Adipocyte (in vitro differentiated cells): ENCODE measurements around the gene FAM229A.

Experiments used
- DNase-seq: peaks from one replicate; pipeline ENCODE4 v3.0.0-alpha.2; 2015; ENCODE audit warnings: low read depth
- H3K27me3 ChIP-seq: replicated peaks from 2 replicates; pipeline ENCODE4 v1.7.0; 2013; ENCODE audit warnings: mild to moderate bottlenecking, low read length, moderate library complexity; ENCODE audit not compliant: control insufficient read depth, insufficient read depth
- H3K36me3 ChIP-seq: 2 replicates; pipeline ENCODE4 v1.7.0; 2013; ENCODE audit warnings: low read length, mild to moderate bottlenecking, moderate library complexity; ENCODE audit not compliant: control insufficient read depth, insufficient read depth, severe bottlenecking
- H3K4me1 ChIP-seq: 2 replicates; pipeline ENCODE4 v1.7.0; 2013; ENCODE audit warnings: mild to moderate bottlenecking, low read length, moderate library complexity; ENCODE audit not compliant: control insufficient read depth, insufficient read depth
- H3K4me3 ChIP-seq: 2 replicates; pipeline ENCODE4 v1.7.0; 2013; ENCODE audit warnings: mild to moderate bottlenecking, low read length, moderate library complexity
- H3K9ac ChIP-seq: 2 replicates; pipeline ENCODE4 v1.7.0; 2013; ENCODE audit warnings: mild to moderate bottlenecking, low read length, moderate library complexity
- H3K9me3 ChIP-seq: 2 replicates; pipeline ENCODE4 v1.7.0; 2013; ENCODE audit warnings: mild to moderate bottlenecking, low read length, moderate library complexity; ENCODE audit not compliant: control insufficient read depth

The FAM229A gene

DNA sequence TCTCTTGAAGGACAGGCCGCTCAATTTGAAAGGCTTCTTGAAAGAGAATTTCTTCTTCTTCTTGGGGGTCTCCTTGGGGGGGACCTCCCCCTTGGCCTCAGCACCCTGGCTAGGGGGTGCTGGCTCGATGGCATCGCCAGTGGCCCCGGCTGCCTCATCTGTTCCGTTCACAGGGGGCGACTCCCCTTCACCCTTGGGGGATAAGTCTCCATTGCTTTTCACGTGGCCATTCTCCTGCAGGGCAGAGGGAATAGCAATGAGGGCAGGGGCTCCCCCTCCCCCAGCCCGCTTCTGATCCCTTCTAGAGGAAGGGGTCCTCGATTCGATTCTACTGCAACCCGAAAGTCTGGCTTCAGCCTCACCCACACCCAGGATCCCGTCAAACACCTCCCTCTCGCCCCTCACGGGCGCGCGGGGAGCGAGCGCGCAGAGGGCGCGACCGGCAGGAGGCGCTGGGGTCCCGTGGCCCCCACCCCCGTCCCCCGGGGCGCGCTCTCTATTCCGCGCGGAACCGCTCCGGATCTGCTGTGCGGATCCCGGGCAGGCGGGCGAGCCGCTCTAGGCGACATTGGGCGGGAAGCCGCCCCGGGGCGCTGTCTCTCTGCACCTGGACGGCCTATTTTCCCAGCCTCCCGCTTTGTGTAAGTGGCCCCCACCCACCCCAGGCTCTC is 27.3 kb downstream of the FAM229A start:
- Histone ChIP-seq H3K27me3 (no peaks in the 10 kb centered on the region), H3K36me3 (peaks cover 17% of the 10 kb centered on the region), H3K4me3 (peak overlapping the region; percentile 82), H3K9me3 (no peaks in the 10 kb centered on the region), H3K4me1 (peaks cover 42% of the 10 kb centered on the region), H3K9ac (peak overlapping the region; percentile 82)
- DNase-seq, result peak; percentile 81

DNA sequence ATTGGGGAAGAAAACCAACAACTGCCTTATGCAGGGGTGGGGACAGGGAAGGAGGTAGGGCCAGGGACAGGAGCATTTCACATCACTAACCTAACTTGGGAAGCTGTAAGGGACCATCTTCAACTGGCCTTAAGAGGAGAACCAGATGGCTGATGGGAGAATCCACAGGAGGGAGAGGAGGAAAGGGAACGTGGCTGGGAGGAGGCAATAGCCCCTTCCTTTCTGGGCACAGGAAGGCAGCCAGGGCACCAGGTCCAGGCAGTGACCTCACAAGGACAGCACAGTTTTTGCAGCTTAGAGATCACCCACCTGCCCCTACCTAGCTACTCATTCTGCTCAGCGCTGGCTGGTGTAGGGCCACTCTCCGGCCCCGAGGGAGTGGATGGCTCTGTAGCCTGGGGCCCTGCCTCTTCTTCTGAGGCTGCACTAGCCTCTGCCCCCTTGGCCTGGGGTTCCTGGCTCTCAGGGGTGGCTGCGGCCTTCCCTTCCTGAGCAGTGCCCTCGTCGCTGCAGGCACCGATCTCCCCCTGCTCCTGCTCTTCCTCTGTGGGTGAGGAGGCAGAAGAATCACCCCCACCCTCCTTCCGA is 27.9 kb downstream of the FAM229A start:
- Histone ChIP-seq H3K9ac (peak overlapping the region; percentile 82), H3K4me1 (peaks cover 37% of the 10 kb centered on the region), H3K9me3 (no peaks in the 10 kb centered on the region), H3K4me3 (peak overlapping the region; percentile 82), H3K36me3 (peaks cover 19% of the 10 kb centered on the region), H3K27me3 (no peaks in the 10 kb centered on the region)
- DNase-seq, result no peak

DNA sequence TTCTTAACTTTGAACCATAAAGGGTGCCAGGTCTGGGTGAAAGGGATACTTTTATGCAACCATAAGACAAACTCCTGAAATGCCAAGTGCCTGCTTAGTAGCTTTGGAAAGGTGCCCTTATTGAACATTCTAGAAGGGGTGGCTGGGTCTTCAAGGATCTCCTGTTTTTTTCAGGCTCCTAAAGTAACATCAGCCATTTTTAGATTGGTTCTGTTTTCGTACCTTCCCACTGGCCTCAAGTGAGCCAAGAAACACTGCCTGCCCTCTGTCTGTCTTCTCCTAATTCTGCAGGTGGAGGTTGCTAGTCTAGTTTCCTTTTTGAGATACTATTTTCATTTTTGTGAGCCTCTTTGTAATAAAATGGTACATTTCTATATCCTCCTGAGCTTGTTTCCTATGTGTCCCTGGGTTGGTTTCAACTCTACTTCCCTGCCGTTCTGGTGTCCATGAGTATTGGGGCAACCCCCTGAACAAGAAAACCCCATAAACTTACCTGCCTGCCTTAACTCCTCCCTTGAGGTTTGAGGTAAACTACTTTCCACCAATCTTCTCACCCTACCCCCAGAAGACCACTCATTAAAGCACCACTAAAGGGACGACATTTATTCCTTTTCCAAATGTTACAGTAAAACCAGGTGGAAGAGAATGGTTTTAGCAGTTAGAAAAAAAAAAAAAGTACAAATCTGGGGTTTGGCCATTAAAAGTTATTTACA is 28.9 kb downstream of the FAM229A start:
- no peaks in the 10 kb centered on the region for H3K9me3 ChIP-seq
- H3K27me3 ChIP-seq, result no peaks in the 10 kb centered on the region
- peaks cover 26% of the 10 kb centered on the region for H3K36me3 ChIP-seq
- no peak overlapping the region for H3K4me3 ChIP-seq
- peaks cover 31% of the 10 kb centered on the region for H3K4me1 ChIP-seq
- H3K9ac ChIP-seq, result no peak overlapping the region
- DNase-seq, result no peak

DNA sequence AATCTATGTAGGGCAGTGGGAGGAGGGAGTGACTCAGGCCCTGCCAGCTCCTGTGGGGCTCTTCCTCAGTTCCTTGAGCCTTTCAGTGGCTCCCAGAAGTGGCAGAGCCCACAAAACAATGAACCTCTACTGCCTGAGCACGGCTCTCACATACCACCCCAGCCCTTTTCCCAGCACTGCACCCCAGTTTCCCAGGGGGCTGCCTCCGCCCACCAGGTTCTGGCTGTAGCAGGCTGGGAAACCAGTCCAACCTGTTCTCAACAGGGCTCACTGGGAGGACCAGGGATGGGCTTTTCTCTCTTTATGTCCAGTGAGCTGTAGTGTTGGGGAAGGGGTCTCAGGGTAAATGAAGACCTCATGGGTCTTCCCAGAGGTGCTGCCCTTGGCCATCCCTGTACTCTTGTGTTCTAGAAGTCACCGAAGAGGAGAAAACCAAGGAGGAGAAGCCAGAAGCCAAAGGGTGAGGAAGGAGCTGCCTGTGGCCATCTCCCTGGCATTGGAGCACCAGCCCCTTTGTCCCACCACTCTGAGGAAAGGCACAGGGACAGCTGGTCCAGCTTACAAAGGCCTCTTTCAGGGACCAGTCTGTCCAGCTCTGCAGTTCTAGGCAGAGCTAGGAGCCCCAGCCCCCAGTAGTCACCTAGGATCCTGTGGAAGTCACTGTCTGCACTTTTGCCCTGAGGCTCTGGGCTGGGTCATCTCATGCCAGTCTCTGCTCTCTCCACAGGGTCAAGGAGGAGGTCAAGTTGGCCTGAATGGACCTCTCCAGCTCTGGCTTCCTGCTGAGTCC is 29.8 kb downstream of the FAM229A start:
- Histone ChIP-seq H3K9me3 (no peaks in the 10 kb centered on the region), H3K9ac (no peak overlapping the region), H3K4me3 (no peak overlapping the region), H3K27me3 (no peaks in the 10 kb centered on the region), H3K36me3 (peaks cover 33% of the 10 kb centered on the region), H3K4me1 (peaks cover 31% of the 10 kb centered on the region)
- no peak for DNase-seq

DNA sequence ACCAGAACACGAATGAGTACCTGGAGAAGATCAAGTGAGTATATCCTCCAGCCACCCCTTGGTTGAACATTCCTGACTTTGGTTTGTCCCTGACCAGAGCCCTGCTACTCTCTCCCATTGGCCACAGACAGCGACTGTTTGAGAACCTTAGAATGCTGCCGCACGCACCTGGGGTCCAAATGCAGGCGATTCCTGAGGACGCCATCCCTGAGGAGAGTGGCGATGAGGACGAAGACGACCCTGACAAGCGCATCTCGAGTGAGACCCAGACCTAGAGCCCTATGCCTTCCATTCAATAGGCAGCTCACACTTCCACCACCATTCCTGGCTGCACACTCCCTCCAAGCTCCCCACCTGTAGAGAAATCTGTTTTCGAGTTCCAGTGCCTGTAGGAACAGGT is 30.7 kb downstream of the FAM229A start:
- no peak overlapping the region for H3K9ac ChIP-seq
- peaks cover 22% of the 10 kb centered on the region for H3K4me1 ChIP-seq
- H3K9me3 ChIP-seq, result no peaks in the 10 kb centered on the region
- peaks cover 40% of the 10 kb centered on the region for H3K36me3 ChIP-seq
- no peaks in the 10 kb centered on the region for H3K27me3 ChIP-seq
- H3K4me3 ChIP-seq, result no peak overlapping the region
- DNase-seq, result no peak

DNA sequence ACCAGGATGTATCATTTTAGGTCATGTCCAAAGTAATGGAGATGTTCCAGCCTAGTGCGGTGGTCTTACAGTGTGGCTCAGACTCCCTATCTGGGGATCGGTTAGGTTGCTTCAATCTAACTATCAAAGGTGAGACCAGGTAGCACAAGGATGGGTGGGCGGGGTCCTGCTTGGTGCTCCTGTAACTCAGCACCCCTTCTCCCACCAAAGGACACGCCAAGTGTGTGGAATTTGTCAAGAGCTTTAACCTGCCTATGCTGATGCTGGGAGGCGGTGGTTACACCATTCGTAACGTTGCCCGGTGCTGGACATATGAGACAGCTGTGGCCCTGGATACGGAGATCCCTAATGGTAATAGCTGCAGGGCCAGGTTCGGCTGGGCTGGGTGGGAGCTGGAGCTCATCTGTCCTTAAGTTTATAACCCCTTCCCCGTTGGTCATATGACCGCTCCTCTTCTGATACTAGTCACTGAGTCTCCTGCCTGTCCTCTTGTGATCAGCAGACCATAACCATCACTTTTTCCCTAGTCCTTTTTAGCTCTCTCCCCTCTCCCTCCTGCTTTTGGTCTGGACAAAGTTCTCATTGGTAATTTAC is 31.6 kb downstream of the FAM229A start:
- Histone ChIP-seq H3K9ac (no peak overlapping the region), H3K36me3 (peaks cover 40% of the 10 kb centered on the region), H3K4me3 (no peak overlapping the region), H3K4me1 (peaks cover 20% of the 10 kb centered on the region), H3K9me3 (no peaks in the 10 kb centered on the region), H3K27me3 (no peaks in the 10 kb centered on the region)
- no peak for DNase-seq

DNA sequence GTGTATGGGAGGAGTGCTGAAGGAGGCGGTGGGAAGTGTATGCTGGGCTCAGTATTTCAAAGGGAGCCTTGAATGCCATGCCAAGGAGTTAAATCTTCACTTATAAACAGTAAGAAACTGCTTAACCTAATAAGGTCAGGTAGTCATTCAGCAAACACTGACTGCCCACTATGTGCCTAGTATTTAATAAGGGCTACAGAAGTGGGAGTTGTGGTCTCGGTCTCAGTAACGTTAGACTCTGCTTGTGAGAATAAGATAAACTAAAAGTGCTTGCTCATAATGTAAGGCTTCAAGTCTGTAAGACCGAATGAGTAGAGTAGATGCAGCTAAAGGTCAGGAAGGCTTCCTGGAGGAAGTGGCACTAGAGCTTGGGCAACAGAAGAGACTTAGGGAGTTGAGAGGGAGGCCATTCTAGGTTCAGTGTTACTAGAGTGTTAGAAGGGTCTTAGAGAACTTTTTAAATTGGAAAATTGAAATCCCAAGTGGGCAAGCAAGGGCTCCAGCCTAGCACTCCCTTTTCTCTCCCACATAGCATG is 32.3 kb downstream of the FAM229A start:
- peaks cover 18% of the 10 kb centered on the region for H3K4me1 ChIP-seq
- no peaks in the 10 kb centered on the region for H3K27me3 ChIP-seq
- DNase-seq, result no peak
- no peak overlapping the region for H3K9ac ChIP-seq
- H3K36me3 ChIP-seq, result peaks cover 42% of the 10 kb centered on the region
- H3K9me3 ChIP-seq, result no peaks in the 10 kb centered on the region
- H3K4me3 ChIP-seq, result no peak overlapping the region

DNA sequence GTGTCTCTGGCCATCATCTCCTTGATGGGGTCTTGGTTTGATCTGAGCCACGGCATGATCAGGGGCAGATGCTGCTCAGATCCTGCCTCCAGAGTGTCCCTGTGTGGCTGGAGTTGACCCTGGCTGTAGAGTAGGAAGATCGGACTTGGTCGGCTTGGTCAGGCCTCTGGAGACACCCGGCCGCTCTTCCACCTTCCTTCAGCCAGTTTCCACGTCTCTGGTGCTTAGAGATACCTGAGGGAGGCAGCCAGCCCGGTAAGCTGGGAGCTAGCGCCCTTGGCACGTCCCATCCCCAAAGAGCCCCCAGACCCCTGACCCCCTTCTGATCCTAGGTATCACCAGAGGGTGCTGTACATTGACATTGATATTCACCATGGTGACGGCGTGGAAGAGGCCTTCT is 35.1 kb downstream of the FAM229A start:
- Histone ChIP-seq H3K9ac (no peak overlapping the region), H3K27me3 (no peaks in the 10 kb centered on the region), H3K36me3 (peaks cover 43% of the 10 kb centered on the region), H3K4me3 (no peak overlapping the region), H3K9me3 (no peaks in the 10 kb centered on the region), H3K4me1 (no peaks in the 10 kb centered on the region)
- DNase-seq, result no peak

DNA sequence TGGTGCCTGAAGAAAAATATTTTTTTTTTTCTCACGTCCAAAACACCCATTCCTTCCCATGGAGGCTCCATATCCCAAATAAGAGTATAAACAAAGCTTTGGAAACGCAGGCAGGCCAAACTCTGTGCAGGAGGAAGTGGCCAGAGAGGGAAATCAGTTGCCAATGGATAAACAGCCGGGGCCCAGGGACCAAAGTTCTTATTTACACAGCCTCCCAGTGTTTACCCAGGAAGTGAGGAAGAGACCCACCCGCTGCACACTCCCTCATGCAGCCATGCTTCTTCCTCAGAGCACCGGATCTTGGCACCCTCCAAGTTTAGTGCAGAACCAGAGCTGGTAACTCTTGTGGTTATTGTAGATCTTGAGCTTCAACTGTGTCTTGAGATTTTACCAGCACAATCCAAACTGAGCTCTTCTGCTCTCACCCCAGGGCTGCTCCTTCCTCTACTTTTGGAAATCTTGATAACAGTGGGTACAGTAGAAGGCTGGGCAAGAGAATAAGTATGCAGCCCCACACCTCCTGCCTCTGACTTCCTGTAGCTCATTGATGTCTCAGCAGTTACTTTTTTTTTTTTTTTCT is 40.5 kb downstream of the FAM229A start:
- Histone ChIP-seq H3K9me3 (no peaks in the 10 kb centered on the region), H3K27me3 (no peaks in the 10 kb centered on the region), H3K4me1 (no peaks in the 10 kb centered on the region), H3K9ac (no peak overlapping the region), H3K36me3 (peaks cover 18% of the 10 kb centered on the region), H3K4me3 (no peak overlapping the region)
- no peak for DNase-seq

DNA sequence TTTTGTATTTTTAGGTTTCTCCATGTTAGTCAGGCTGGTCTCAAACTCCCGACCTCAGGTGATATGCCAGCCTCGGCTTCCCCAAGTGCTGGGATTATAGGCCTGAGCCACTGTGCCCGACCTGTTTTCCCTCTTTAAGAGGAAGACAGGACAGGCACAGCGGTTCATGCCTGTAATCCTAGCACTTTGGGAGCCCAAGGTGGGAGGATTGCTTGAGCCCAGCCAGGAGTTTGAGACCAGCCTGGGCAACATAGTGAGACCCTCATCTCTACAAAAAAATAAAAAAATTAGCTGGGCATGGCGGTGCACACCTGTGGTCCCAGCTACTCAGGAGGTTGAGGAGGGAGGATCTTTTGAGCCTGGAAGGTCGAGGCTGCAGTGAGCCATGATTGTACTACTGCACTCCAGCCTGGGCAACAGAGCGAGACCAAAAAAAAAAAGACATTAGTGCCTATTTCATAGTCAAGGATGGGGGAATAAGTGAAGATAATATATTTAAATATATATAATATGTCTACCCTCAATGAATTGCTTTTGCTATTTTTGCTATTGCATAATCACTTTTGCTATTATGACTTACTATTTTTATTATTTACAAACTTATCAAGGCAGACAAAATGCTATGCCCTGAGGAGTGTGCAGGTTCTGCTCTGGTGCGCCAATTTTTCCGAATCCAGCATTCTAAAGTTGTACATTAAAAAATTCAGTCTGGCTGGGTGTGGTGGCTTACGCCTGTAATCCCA is 44.0 kb downstream of the FAM229A start:
- Histone ChIP-seq H3K27me3 (no peaks in the 10 kb centered on the region), H3K4me3 (no peak overlapping the region), H3K4me1 (no peaks in the 10 kb centered on the region), H3K9me3 (no peaks in the 10 kb centered on the region), H3K9ac (no peak overlapping the region), H3K36me3 (peaks cover 11% of the 10 kb centered on the region)
- no peak for DNase-seq
